HG02610 (cell line): Measurements from ENCODE around the gene PLXNA2.

Experiments used
- ATAC-seq: cut with Tn5 transposase; IDR thresholded peaks from one replicate; pipeline ENCODE4 v1.9.1; 2021; ENCODE audit warnings: mild to moderate bottlenecking, moderate library complexity; ENCODE audit not compliant: unreplicated experiment

The PLXNA2 gene

DNA sequence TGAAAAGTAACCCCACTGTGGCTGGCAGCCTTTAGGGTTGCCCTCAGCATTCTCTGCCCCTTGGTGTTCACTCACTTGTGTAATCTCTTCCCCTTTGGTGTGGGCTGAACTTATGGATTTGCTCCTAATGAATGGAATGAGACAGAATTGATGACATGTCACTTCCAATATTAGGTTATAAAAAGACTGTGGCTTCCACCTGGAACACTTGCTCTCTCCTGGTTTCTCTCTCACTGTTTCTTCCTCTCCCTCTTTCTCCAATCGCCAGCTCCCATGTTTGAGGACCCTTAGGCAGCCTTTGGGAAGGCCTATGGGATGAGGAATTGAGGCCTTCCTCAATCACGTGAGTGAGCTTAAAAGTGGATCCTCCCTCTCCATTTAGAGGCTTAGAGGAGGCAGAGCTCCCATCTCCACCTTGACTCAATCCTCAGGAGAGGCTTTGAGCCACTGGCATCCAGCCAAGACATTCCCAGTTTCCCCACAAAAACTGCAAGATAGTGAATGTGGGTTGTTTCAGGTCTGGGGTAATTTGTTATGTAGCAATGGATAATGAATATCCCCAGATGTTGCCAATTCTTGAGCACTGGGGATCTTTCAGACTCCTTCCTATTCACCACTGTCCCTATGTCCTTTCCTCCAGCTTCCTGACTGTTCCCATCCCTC lies 237.8 kb downstream of the PLXNA2 start:
- no peak for ATAC-seq

DNA sequence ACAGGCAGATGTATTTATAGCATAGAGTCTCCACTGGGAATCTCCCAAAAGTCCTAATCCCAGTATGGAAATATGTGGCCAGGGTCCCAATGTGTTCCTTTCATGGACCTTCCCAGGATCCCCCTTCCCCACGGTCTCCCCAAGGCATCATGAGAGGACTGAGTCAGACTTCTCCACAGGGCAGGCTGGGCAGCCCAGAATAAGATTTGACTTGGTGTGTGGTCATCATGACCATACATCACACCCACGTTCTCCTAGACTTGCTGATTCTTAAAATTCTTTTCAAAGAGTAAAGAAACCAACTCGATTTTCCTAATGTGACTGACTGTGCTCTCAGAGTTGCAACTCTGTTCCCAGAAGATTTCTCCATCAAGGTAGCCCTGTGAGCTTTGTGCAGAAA lies 239.3 kb downstream of the PLXNA2 start:
- no peak for ATAC-seq

DNA sequence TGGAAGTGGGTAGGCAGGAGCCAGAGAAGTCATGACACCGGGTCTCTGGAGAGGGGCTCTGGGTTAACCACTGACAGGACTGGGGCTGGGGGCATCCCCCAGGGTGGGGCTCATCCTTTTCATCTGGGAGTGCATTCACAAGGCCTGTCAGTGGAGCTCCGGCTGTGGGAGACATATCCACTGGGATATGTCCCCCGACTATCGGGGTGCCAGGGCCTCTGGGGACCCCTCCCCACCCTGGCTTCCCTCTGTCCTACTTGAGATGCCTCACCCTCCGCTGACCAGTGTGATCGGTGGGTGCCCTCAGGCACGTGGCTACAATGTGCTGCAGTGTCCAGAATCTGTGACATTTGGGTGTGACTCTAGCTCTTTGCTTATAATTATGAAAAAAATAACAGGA lies 240.9 kb downstream of the PLXNA2 start:
- no peak for ATAC-seq

DNA sequence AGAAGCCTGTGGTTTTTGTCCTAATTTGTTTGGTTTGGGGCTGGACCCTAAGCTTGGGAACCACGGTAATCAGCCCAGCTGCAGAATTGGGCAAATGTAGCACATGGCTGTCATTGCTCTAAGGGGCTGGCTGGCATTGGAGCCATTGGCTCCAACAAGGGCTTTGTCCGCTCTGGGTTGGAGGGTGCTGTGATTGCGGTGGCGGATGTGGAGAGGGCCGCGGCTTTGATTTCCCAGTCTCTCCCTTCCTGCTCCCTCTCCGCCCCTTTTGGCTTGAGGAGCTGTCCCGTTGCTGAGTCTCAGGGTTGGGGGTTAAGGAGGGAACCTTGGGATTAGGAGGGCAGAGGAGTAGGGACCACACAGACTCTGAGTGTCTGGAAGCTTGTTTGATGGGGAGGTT lies 241.5 kb downstream of the PLXNA2 start:
- no peak for ATAC-seq

DNA sequence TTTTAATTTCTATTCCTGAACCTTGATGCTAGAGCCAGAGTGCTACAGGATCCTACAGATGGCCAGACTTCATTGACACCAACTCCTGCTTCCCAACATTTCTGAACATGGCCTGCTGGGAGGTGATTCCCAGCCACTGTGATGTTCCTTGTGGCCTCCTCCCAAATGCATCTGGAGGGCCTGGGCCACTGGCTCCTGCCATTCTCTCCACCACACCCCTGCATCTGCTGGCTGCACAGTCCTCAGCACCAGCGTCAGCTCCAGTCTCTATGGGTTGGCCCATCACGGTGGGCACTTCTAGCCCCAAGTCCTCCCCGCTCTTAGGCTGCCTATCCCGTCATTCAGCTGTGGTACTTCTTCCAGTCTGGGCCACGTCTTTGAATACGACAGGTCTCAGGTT lies 242.1 kb downstream of the PLXNA2 start:
- ATAC-seq = no peak

DNA sequence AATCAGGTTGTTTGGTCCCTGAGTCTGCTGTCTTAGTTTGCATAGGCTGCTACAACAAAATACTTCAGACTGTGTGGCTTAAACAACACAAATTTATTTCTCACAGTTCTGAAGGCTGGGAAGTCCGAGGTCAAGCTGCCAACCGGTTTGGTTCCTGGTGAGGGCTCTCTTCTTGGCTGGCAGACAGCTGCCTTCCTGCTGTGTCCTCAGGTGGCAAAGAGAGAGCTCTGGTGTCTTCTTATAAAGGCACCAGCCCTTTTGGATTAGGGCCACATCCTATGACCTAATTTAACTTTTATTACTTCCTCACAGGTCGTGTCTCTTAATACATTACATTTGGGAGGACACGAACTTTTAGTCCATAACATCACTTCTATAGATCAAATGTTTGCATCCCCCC lies 243.7 kb downstream of the PLXNA2 start:
- ATAC-seq = no peak

DNA sequence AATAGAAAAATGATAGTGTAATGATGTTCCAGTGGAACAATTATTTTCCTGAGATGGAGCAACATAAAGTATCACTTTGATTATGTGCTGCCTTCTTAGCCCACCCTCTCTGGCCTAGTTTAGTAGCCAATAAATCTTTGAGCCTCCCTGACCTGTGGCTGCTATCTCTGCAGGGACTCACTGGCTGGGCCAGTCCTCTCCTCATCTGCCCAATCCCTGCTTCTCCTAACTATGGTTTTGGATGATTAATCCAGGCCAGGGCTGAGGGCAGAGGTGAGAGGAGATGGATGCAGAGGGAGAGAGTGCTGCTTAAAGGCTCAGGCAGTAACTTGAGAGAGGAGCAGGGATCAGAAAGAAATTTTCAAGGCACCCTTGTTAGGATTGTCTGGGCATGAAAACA lies 244.2 kb downstream of the PLXNA2 start:
- no peak for ATAC-seq

DNA sequence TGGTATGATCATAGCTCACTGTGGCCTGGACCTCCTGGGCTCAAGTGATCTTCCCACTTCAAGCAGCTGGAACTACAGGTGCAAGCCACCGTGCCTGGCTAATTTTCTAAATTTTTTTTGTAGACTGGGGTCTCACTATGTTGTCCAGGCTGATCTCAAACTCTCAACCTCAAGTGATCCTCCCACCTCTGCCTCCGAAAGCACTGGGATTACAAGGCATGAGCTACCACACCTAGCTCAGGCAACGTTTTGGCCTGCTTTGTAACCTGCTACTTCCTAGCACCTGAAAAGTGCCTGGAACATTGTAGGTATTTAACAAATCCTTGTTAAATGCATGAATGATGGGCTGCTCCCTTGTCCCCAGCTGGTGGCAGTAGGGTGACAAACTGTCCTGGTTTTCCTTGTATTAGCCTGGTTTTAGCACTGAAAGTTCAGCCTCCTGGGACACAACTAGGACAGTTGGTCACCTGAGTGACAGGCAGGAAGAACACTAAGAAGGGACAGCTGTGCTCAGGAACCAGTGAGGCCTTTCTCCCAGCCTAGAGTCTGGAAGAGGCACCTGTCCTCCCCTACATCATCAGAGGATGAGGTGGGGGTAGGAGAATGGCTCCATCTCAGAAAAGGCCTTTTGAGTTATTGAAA lies 244.8 kb downstream of the PLXNA2 start:
- ATAC-seq = no peak

DNA sequence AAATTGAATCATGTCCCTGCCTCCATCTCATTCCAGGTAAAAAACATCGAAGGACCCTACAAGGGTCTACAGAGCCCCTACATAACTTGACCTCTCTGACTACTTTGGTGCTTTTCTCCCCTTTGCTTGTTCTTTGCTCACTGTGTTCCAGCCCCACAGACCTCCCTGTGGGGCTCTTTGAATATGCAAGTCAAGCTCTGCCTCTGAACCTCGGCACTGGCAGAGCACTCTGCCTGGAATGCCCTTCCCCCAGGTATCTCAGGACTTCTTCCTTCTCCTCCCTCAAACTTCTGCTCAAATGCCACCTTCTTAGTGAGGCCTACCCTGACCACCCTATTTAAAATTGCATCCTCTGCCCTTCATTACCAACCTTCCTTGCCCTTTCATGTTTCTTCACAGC lies 245.5 kb downstream of the PLXNA2 start:
- no peak for ATAC-seq

DNA sequence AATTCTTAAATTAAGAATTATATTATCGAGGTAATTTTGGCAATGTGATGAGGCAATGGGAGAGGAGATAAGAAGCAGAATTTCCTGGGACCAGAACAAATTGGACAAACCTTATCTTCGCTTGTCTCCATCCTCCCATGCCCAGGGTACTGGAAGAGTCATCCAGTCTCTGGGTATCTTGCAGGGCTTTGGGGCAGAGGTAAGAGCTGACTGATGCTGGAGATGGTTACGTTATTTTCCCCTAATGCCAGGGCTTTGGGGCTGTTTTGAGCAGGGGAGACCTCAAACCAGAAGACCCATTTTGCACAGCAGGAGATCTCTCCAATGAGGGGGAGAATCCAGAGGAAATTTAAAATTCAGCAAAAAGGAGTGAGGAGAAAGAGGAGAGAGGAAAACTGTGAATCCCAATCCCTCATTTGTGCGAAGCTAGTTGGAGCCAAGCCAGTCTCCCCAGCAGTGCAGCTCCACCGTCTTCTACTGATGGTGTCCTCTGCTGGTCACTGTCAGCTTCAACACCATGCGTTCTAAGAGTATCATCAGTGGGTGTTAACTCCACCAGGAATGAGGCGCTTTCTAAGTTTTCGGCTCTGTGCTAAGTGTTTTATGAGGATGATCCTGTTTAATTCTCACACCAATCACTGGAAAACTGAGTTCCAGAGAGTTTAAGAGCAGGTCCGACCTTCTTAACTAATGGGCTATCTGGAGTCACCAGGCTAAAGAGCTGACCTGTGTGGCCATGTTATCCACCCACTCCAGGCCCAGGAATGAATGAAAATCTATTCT lies 246.5 kb downstream of the PLXNA2 start:
- peak; percentile 70 for ATAC-seq

DNA sequence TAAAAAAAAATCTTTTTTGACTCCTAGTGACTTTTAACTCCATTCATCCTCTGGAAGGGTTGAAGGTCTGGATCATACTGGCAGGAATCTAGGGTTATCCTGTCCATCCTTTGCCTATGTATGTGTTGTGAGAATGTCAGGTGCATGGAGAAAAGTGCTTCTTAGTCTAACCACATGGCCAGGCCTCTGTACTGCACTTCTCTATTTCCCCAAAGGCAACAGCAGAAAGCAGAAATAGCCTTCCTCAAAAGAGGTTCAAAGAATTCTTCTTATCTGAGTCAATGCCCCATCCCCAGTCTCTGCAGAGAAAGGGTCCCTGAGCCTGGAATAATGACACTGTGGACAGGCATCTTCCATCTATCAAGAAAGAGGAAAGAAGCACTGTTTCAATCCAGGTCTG lies 247.5 kb downstream of the PLXNA2 start:
- no peak for ATAC-seq

DNA sequence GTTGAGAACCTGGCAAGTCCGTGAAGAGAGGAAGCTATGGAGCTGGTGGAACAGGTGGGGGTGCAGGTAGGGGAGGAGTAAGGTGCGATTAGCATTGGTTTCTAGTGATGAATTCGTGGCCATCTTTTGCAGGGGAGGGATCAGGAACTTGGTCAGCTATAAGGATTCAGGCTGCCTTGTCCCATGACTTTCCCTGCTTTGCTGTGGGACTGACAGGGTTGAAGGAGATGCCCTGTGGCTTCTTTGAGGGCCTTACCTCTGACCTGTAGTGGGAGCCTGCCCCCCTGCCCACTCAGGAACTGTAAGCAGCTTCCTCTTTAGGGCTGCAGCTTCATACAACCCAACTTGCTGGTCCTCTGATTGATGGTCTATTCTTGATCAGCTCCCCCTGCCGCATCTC lies 248.6 kb downstream of the PLXNA2 start:
- no peak for ATAC-seq

DNA sequence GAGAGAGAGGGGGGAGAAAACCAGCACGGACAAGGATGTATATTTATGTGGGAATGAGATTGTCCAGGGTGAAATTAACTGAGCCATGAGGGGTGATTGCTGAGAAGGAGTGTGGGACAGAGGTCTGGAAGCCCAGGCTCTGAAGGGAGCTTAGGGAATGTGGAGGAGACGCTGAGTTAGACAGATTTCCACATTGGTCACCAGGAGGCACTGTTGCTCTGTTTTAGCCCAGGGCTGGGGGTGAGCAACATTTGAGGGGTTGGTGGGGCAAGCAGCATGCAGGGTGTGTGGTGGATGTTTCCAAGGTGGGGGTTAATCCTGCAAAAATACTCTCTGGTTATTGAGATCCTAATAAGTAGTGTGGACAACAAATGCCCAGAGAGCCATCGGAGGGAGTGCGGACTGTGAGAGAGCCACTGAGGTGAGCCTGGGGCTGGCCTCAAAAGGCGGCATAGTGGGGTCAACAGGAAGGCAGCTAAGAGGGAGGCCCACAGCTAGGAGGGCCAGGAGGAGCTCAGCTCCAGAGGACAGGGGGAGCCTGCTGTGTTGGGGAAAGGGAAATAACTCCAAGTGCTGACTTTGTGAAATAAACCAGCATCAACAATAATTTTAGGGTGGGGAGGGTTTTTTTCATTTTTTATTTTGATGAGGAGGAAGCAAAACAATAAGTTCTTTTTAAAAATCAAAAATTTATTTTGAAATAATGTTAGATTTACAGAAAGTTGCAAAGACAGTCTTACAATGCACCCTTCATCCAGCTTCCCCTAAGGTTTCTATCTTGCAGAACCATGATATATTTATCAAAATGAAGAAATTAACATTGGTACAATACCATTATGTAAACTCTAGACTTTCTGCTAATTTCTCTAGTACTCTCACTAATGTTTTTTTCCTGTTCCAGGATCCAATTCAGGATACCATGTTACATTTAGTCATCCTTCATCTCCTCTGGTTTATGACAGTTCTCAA lies 250.4 kb downstream of the PLXNA2 start:
- ATAC-seq = no peak

DNA sequence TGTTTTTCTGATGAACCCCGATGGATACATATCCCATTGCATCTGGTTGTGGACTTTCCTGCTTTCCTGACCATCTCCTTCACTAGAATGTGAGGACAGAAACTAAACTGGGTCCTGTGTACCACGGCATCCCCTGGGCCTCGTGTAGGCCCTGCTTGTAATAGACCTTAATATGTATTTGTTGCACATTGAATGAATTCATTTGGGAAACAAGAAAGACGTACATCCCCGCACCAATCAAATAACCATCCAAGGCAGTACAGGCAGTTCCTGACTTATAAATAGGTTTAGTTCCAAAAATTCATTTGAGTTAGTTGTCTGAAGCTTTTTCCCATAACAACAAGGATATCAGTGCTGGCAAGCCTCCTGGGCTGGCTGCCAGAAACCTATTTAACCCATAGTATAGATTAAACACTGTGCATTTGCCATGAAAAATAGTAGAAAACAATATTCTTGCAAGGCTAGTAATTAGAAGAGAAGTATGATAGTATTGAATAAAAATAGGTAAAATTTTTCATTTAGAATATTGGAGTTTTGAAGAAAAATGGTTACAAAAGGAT lies 251.4 kb downstream of the PLXNA2 start:
- no peak for ATAC-seq

DNA sequence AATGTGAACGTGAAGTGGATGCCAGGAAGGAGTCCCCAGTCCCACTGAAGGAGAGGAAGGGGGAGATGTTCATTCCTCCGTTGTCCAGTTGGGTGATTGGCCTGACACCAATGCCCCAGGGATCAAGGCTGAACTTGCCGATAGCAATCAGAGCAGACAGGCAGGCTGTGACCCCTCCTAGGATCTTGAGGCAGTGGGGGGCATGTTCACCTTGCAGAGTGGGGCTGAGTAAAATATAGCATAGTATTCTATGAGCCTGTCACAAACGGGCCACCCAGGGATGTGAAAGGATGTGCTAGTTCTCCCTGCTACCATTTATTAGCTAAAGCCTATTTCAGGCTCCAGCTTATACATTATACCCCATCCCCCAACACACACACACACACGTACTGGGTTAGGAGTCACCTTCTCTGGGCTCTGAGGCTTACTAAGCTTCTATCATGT lies 252.6 kb downstream of the PLXNA2 start:
- ATAC-seq = no peak

DNA sequence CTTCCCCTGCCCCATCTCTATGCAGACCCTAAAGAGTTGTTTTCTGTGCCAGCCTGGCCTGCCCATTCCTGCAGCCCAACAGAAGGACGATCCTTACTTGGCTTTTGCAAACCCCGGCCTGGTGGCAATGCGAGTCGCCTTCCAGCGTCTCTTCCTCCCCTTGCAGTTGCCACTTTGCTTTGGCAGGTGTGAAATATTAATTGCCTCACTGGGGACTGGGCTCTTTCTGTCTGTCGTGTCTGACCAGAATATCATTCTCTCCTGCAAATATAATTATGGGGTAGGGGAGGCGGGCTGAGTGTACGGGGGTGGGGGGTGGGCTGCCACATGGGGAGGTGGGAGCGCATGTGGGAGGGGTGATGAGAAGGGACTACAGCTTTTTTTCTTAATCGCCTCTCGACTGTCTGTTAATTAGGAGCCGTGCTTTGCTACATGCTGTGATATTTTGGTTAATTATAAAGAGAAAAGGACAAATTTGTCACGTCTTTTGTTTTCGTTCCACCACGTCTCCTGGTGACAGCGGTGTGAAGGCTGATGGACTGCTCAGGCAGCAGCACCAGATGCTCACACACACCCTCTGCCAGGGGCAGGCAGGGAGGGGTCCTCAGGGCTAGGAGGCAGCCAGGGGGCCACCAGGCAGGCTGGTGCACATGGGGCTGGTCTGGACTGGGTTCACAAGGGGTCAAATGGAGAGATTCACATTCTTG lies 253.2 kb downstream of the PLXNA2 start:
- ATAC-seq = no peak

DNA sequence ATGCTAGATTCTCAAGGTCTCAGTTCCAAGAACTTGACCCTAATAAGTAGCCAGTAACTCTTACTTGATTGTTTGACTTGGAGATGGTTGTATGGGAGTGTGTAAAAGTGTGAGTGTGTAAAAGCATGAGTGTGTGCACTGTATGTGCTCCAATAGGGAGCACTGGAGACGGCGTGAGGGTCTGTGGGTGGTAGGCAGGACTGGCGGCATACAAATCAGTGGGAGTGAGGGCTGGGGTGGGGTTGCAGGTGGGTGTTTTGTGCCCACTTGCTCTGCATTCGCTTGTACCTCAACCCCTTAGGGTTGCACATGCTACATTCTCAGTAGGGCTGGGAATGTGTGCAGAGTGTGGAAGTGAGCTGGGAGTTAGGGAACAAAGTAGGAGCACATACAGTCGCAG lies 253.7 kb downstream of the PLXNA2 start:
- no peak for ATAC-seq

DNA sequence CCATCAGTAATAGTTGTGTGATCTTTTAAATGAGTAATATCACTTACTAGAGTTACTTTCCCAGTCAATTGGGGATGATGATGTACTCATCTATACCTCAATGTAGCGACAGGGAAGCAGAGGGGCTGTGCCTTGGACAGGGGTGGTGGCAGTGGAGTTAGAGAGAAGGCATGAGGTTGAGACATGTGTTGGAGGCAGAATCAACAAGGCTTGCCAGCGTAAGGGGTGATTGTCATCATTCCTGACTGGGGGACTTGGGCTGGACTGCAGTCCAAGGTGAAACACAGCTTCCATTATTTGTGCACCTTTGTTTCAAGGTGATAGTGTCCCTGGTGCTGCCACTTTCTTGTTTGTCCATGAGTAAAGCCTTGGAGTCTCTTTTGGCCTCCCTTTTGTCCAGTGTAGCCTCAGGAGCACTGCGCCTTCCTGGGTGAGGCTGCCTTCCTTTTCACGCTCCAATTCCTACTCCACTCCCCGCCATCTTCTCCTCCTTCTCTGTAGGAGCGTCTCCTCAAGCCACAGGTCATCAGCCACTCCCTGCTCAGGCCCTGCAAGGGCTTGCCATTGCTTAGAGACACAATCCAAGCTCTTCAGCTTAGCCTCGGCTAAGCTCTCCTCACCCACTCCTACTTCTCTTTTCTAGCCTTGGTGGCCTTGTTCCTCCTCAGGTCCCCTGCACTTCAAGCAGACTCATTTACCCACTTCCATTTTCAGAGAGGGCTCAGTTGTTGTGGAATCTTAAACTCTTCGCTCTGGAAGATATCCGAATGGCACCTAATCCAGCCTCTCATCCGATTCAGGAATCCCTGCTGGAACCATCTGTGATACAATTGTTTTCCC lies 255.6 kb downstream of the PLXNA2 start:
- ATAC-seq = no peak

DNA sequence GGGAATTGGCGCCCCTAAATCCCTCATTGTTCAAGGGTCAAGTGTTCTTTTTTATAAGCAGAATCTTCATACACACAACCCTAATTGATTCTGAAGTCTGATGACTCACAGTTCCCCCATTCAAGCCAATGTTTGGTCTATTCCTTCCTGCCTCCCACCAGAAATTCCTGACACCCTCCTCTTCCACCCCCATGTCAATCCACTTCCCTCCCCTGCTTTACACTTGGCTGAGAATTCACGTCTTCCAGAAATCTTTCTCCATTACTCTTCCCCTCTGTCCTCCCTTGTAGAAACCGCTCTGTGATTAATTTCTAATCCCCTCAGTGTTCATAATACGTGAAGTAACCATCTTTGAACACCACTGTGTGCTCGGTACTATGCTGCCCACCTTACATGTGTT lies 257.0 kb downstream of the PLXNA2 start:
- no peak for ATAC-seq
